ENCODE measurements around the gene SLC35C1. TPM values are rescaled to one million over a fixed set of nuclear protein-coding genes. Genes with fewer than 3 reads are reported as not detected.

SLC35C1 gene
- total and polyA plus RNA-seq, 2 donors (not counting 3 experiments of a cell fraction or from before 2014, with no cell fraction given) = 8.5 to 19.8 TPM

GRCh38 chr11:45768486-45768885, 36.5 kb upstream of the SLC35C1 start:
- no peaks in the 10 kb centered on the region for H4K20me1 ChIP-seq (replicated peaks; ENCODE audit: control insufficient read depth, extremely low read depth, insufficient read depth, low read length)
- H3K9me1 ChIP-seq (replicated peaks; ENCODE audit: control insufficient read depth, extremely low read depth, insufficient read depth, low read length) = no peaks in the 10 kb centered on the region
- no peak overlapping the region for H2AFZ ChIP-seq (ENCODE audit: low read depth, low read length)
- intact Hi-C loops (cut with micrococcal nuclease) (no loop called here), dilution Hi-C loops (cut with MboI; ENCODE audit: extremely low pct_ligation_motif_present, low sequenced_read_pairs) (no loop called here)
- H3K4me1 ChIP-seq (ENCODE audit: control insufficient read depth, extremely low read depth, insufficient read depth, low read length) = peaks cover 5% of the 10 kb centered on the region
- FAIRE-seq (no peak), DNase-seq (ENCODE audit: low read depth, low spot score) (no peak)
- CTCF ChIA-PET = interaction anchor here (0.8 to 1.8 kb wide), 3 partner anchors 114 to 397 kb away, joined by 3 to 6 read pairs (median 6); no protein-coding TSS in a partner anchor
- no peaks in the 10 kb centered on the region for H3K79me2 ChIP-seq (ENCODE audit: control insufficient read depth, insufficient read depth, low read length)
- POLR2A ChIA-PET = no interaction called here
- H3K27me3 ChIP-seq (ENCODE audit: control insufficient read depth in 2 of 2, insufficient read depth in 2 of 2, low read length in 2 of 2) = peaks cover 0 to 1% of the 10 kb centered on the region in 2 experiments
- no peaks in the 10 kb centered on the region for H3K9me3 ChIP-seq (replicated peaks; ENCODE audit: control insufficient read depth, insufficient read depth, low read length)
- no peaks in the 10 kb centered on the region for H3K36me3 ChIP-seq (ENCODE audit: control insufficient read depth in 2 of 2, extremely low read depth in 1 of 2, insufficient read depth in 2 of 2, low read length in 2 of 2)
- BruUV-seq (replicated peaks) = no TSS peak
- H3K9ac ChIP-seq (replicated peaks; ENCODE audit: extremely low read depth, insufficient read depth, low read length) = no peak overlapping the region
- H3K4me3 ChIP-seq (replicated peaks in 1 of 3; ENCODE audit: insufficient read depth in 1 of 3, low read depth in 1 of 3, low read length in 3 of 3) = no peak overlapping the region
- no peak overlapping the region for H3K27ac ChIP-seq (ENCODE audit: insufficient read depth, low read depth, low read length)
- no peak overlapping the region for H3K4me2 ChIP-seq (ENCODE audit: insufficient read depth, low read length)
- TF ChIP-seq POLR2A (IDR thresholded peaks at IDR 0.05; ENCODE audit: low read depth, low read length) = no peak
- no peak for TF ChIP-seq FOS (IDR thresholded peaks at IDR 0.05; ENCODE audit: borderline replicate concordance, insufficient read depth, low read length)
- no peak for TF ChIP-seq JUN (IDR thresholded peaks at IDR 0.05; ENCODE audit: borderline replicate concordance, insufficient read depth, insufficient read length, low read depth)

GRCh38 chr11:45769960-45770359, 35.0 kb upstream of the SLC35C1 start:
- no peak overlapping the region for H3K4me3 ChIP-seq (replicated peaks in 1 of 3; ENCODE audit: insufficient read depth in 1 of 3, low read depth in 1 of 3, low read length in 3 of 3)
- no peak for FAIRE-seq
- no peak overlapping the region for H3K4me2 ChIP-seq (ENCODE audit: insufficient read depth, low read length)
- CTCF ChIA-PET = interaction anchor here (0.6 to 2.6 kb wide), 3 partner anchors 112 to 399 kb away, joined by 4 to 50 read pairs (median 4); no protein-coding TSS in a partner anchor
- H3K9me1 ChIP-seq (replicated peaks; ENCODE audit: control insufficient read depth, extremely low read depth, insufficient read depth, low read length) = no peaks in the 10 kb centered on the region
- intact Hi-C loops (cut with micrococcal nuclease) = loop anchor here (5.0 to 10.0 kb wide), 3 partner anchors 128 to 658 kb away; no protein-coding TSS in a partner anchor
- no TSS peak for BruUV-seq (replicated peaks)
- no peaks in the 10 kb centered on the region for H3K36me3 ChIP-seq (ENCODE audit: control insufficient read depth in 2 of 2, extremely low read depth in 1 of 2, insufficient read depth in 2 of 2, low read length in 2 of 2)
- H3K9me3 ChIP-seq (replicated peaks; ENCODE audit: control insufficient read depth, insufficient read depth, low read length) = no peaks in the 10 kb centered on the region
- POLR2A ChIA-PET = no interaction called here
- no peaks in the 10 kb centered on the region for H4K20me1 ChIP-seq (replicated peaks; ENCODE audit: control insufficient read depth, extremely low read depth, insufficient read depth, low read length)
- no peaks in the 10 kb centered on the region for H3K79me2 ChIP-seq (ENCODE audit: control insufficient read depth, insufficient read depth, low read length)
- no peak overlapping the region for H3K9ac ChIP-seq (replicated peaks; ENCODE audit: extremely low read depth, insufficient read depth, low read length)
- TF ChIP-seq MAX (IDR thresholded peaks at IDR 0.05; ENCODE audit: insufficient read depth, insufficient read length) (no peak), MYC (IDR thresholded peaks at IDR 0.05; ENCODE audit: low read depth, low read length) (no peak), FOS (IDR thresholded peaks at IDR 0.05; ENCODE audit: borderline replicate concordance, insufficient read depth, low read length) (no peak), GATA2 (IDR thresholded peaks at IDR 0.05; ENCODE audit: insufficient read depth, insufficient read length, low read depth, low read length) (no peak), JUN (IDR thresholded peaks at IDR 0.05; ENCODE audit: borderline replicate concordance, insufficient read depth, insufficient read length, low read depth) (no peak), POLR2AphosphoS5 (IDR thresholded peaks at IDR 0.05; ENCODE audit: insufficient read depth, low read depth, low read length) (no peak), POLR2A (IDR thresholded peaks at IDR 0.05; ENCODE audit: low read depth, low read length) (no peak), CTCF (IDR thresholded peaks at IDR 0.05; ENCODE audit: extremely low read depth in 1 of 2, insufficient read depth in 1 of 2, low read depth in 1 of 2, low read length in 2 of 2) (no peak), EZH2 (IDR thresholded peaks at IDR 0.05; ENCODE audit: borderline replicate concordance, low read depth, low read length, severe bottlenecking) (no peak)
- DNase-seq (ENCODE audit: low read depth, low spot score) = no peak
- dilution Hi-C loops (cut with MboI; ENCODE audit: extremely low pct_ligation_motif_present, low sequenced_read_pairs) = no loop called here
- no peak overlapping the region for H2AFZ ChIP-seq (ENCODE audit: low read depth, low read length)
- H3K27ac ChIP-seq (ENCODE audit: insufficient read depth, low read depth, low read length) = no peak overlapping the region
- peaks cover 0 to 2% of the 10 kb centered on the region in 2 experiments for H3K27me3 ChIP-seq (ENCODE audit: control insufficient read depth in 2 of 2, insufficient read depth in 2 of 2, low read length in 2 of 2)
- peaks cover 5% of the 10 kb centered on the region for H3K4me1 ChIP-seq (ENCODE audit: control insufficient read depth, extremely low read depth, insufficient read depth, low read length)
